GM23338 (cell line): ENCODE results near the gene CYFIP2. TPM values are rescaled to one million over a fixed set of nuclear protein-coding genes. Genes with fewer than 3 reads are reported as not detected.

ENCODE experiments used
- ATAC-seq: fragments of 200-7000 bp; cut with Tn5 transposase; 3 replicates; pipeline ENCODE4 v1.9.1; 2020
- DNase-seq: peaks from one replicate; pipeline ENCODE4 v3.0.0-alpha.2; 2015; ENCODE audit warnings: low spot score
- H2AFZ ChIP-seq: fragments of 200-600 bp; sonication (generic); 2 replicates; pipeline ENCODE4 v1.8.0; 2016; ENCODE audit warnings: antibody characterized with exemption, mild to moderate bottlenecking, moderate library complexity
- H3F3A ChIP-seq: fragments of 200-600 bp; sonication (generic); replicated peaks from 2 replicates; pipeline ENCODE4 v1.8.0; 2017; ENCODE audit warnings: antibody characterized with exemption, mixed run types, low read depth
- H3K27ac ChIP-seq: fragments of 200-600 bp; sonication (generic); 2 replicates; pipeline ENCODE4 v1.6.1; 2016; ENCODE audit warnings: low read depth
- H3K27me3 ChIP-seq: fragments of 200-600 bp; sonication (generic); 2 replicates; pipeline ENCODE4 v1.8.0; 2016; ENCODE audit warnings: mild to moderate bottlenecking, mixed run types, moderate library complexity; ENCODE audit not compliant: insufficient read depth
- H3K36me3 ChIP-seq: fragments of 200-600 bp; sonication (generic); 2 replicates; pipeline ENCODE4 v1.8.0; 2016; ENCODE audit warnings: mild to moderate bottlenecking; ENCODE audit not compliant: insufficient read depth
- H3K4me1 ChIP-seq: fragments of 200-600 bp; sonication (generic); 2 replicates; pipeline ENCODE4 v1.8.0; 2016; ENCODE audit warnings: mild to moderate bottlenecking, moderate library complexity; ENCODE audit not compliant: insufficient read depth
- H3K4me2 ChIP-seq: fragments of 200-600 bp; sonication (generic); 2 replicates; pipeline ENCODE4 v1.7.1; 2017; ENCODE audit warnings: mixed run types
- H3K4me3 ChIP-seq: fragments of 200-600 bp; sonication (generic); 2 replicates; pipeline ENCODE4 v1.6.1; 2016; ENCODE audit warnings: mixed run types
- H3K79me2 ChIP-seq: fragments of 200-600 bp; sonication (generic); replicated peaks from 2 replicates; pipeline ENCODE4 v1.8.0; 2017; ENCODE audit warnings: mild to moderate bottlenecking; ENCODE audit not compliant: insufficient read depth
- H3K9me2 ChIP-seq: fragments of 200-600 bp; sonication (generic); 2 replicates; pipeline ENCODE4 v1.8.0; 2017; ENCODE audit not compliant: insufficient read depth
- H4K20me1 ChIP-seq: fragments of 200-600 bp; sonication (generic); replicated peaks from 2 replicates; pipeline ENCODE4 v1.8.0; 2017; ENCODE audit warnings: mild to moderate bottlenecking; ENCODE audit not compliant: insufficient read depth
- H3K27ac Mint-ChIP-seq: 2 replicates; pipeline ENCODE4 v1.8.0; 2020; ENCODE audit warnings: inconsistent platforms, mild to moderate bottlenecking, moderate library complexity, mixed read lengths
- H3K27me3 Mint-ChIP-seq: 3 replicates; pipeline ENCODE4 v1.8.0; 2022; ENCODE audit warnings: low read depth, mild to moderate bottlenecking, moderate library complexity, mixed read lengths, inconsistent platforms; ENCODE audit not compliant: insufficient read depth, poor library complexity
- H3K36me3 Mint-ChIP-seq: 3 replicates; pipeline ENCODE4 v1.8.0; 2021; ENCODE audit warnings: low read depth, mild to moderate bottlenecking, inconsistent platforms, moderate library complexity, mixed read lengths
- H3K4me1 Mint-ChIP-seq: 3 replicates; pipeline ENCODE4 v1.8.0; 2020; ENCODE audit warnings: mild to moderate bottlenecking, inconsistent platforms, mixed read lengths
- H3K4me3 Mint-ChIP-seq: 3 replicates; pipeline ENCODE4 v1.8.0; 2021; ENCODE audit warnings: moderate library complexity, mild to moderate bottlenecking, inconsistent platforms, mixed read lengths
- H3K9me3 Mint-ChIP-seq: 3 replicates; pipeline ENCODE4 v1.8.0; 2020; ENCODE audit warnings: moderate library complexity, mild to moderate bottlenecking, inconsistent platforms, mixed read lengths
- ETS1 ChIP-seq: IDR thresholded peaks from 2 replicates; pipeline ENCODE4 v1.6.1; 2016; ENCODE audit warnings: antibody characterized with exemption
- EZH2 ChIP-seq: fragments of 200-600 bp; sonication (generic); IDR thresholded peaks from one replicate; pipeline ENCODE4 v1.8.0; 2017; ENCODE audit warnings: antibody characterized with exemption, mild to moderate bottlenecking, low read depth; ENCODE audit not compliant: unreplicated experiment
- POLR2AphosphoS5 ChIP-seq: IDR thresholded peaks from 2 replicates; pipeline ENCODE4 v1.6.1; 2016; ENCODE audit warnings: antibody characterized with exemption, low read depth
- ZNF331 ChIP-seq: fragments of 250-450 bp; sonication (Bioruptor Pico); IDR thresholded peaks from 2 replicates; pipeline ENCODE4 v1.5.0; 2020; ENCODE audit warnings: low read depth, mild to moderate bottlenecking, moderate library complexity
- ZNF462 ChIP-seq: fragments of 250-450 bp; sonication (Bioruptor Pico); IDR thresholded peaks from 2 replicates; pipeline ENCODE4 v1.5.0; 2020; ENCODE audit warnings: mild to moderate bottlenecking, moderate library complexity
- polyA plus RNA-seq: library from polyadenylated mRNA; unstranded; fragments of >200 nt; fragmentation: Nextera tagmentation; extraction: Ambion mirVana; gene quantifications from 2 replicates; pipeline ENCODE4 v1.2.1, GENCODE V29; 2016
- total RNA-seq: library from RNA; depleted of rRNA; stranded (reverse); fragments of >200 nt; shearing (Covaris generic); gene quantifications from 2 replicates; pipeline ENCODE4 v1.2.3, GENCODE V29; 2014

Gene CYFIP2
- total and polyA plus RNA-seq, 2 experiments from 2014 or later: 54.1 to 98.4 TPM

DNA sequence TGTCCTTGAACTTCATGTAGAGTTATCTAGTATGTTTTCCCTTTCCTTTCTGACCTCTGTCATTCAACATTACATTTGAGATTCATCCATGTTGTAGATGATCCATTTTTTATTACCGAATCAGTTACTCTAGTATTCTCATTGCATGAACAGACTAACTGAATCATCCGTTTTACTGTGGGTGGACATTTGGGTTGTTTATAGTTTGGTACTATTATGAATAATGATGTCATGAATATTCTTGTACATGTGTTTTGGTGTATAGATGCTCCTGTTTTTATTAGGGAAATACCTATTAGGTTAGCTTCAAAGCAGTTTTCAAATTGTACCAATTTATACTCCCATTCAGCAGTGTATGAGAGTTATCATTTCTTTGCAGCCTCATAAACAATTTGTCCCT is 99.8 kb downstream of the CYFIP2 start:
- Mint-ChIP-seq H3K36me3 (peaks cover 12% of the 10 kb centered on the region; the same call in 2 of the 3 replicates), H3K27me3 (no peaks in the 10 kb centered on the region), H3K4me1 (peaks cover 2% of the 10 kb centered on the region; the same call in 2 of the 3 replicates), H3K27ac (no peak overlapping the region), H3K9me3 (no peaks in the 10 kb centered on the region; the same call in 2 of the 3 replicates), H3K4me3 (no peak overlapping the region)
- no peak for ATAC-seq
- no peaks in the 10 kb centered on the region for H3K4me1 ChIP-seq
- H3F3A ChIP-seq: no peaks in the 10 kb centered on the region
- no peaks in the 10 kb centered on the region for H4K20me1 ChIP-seq
- no peak for TF ChIP-seq ZNF331 (CRISPR knock-in tag)
- TF ChIP-seq ETS1: no peak
- no peak for TF ChIP-seq ZNF462 (CRISPR knock-in tag)
- TF ChIP-seq POLR2AphosphoS5: no peak
- TF ChIP-seq EZH2: no peak
- no peak overlapping the region for H3K4me2 ChIP-seq
- no peaks in the 10 kb centered on the region for H3K36me3 ChIP-seq
- no peaks in the 10 kb centered on the region for H3K27me3 ChIP-seq
- H3K27ac ChIP-seq: no peak overlapping the region
- H3K79me2 ChIP-seq: no peaks in the 10 kb centered on the region
- H3K4me3 ChIP-seq: no peak overlapping the region
- DNase-seq: no peak
- H3K9me2 ChIP-seq: no peaks in the 10 kb centered on the region
- no peak overlapping the region for H2AFZ ChIP-seq
